GM23248 (cell line): ENCODE measurements around the gene MPDZ.

Experiments
- EZH2 ChIP-seq: fragments of 200-600 bp; sonication (generic); IDR thresholded peaks from 2 replicates; pipeline ENCODE4 v1.6.1; 2018; ENCODE audit warnings: antibody characterized with exemption, mild to moderate bottlenecking; ENCODE audit not compliant: insufficient read depth, poor library complexity, severe bottlenecking
- EZH2phosphoT487 ChIP-seq: fragments of 200-600 bp; sonication (generic); IDR thresholded peaks from 2 replicates; pipeline ENCODE4 v1.6.1; 2018; ENCODE audit warnings: antibody characterized with exemption, moderate library complexity, mild to moderate bottlenecking, low read depth; ENCODE audit not compliant: insufficient read depth

- no peak for TF ChIP-seq EZH2
- no peak for TF ChIP-seq EZH2phosphoT487
These were observed 136.2 kb downstream of the MPDZ start for GRCh38 chr9:13143281-13143680.
